GM12878 (cell line): Measurements from ENCODE around the gene SYT12. TPM values are rescaled to one million over a fixed set of nuclear protein-coding genes. Genes with fewer than 3 reads are reported as not detected.

Source experiments
- ATAC-seq: fragments of 200-7000 bp; cut with Tn5 transposase; 3 replicates; pipeline ENCODE4 v1.9.1; 2020; ENCODE audit warnings: mild to moderate bottlenecking, moderate library complexity
- BruUV-seq: library from RNA; stranded (reverse); fragments of 400-500 nt; replicated peaks from 2 replicates; lab custom pipeline; 2021; lab: Mats Ljungman, UMichigan
- CTCF ChIA-PET: fragments of 300-600 bp; sonication (Branson Sonifier 250); formaldehyde crosslinking; extraction: SDS; loops from one replicate; lab custom pipeline; 2021; ENCODE audit warnings: inconsistent platforms; lab: Yijun Ruan, JAX
- POLR2A ChIA-PET: fragments of 350-600 bp; formaldehyde crosslinking; extraction: SDS; loops from one replicate; lab custom pipeline; 2021; ENCODE audit warnings: inconsistent platforms; lab: Charles Lee
- RAD21 ChIA-PET: fragments of 300-600 bp; sonication (Branson Sonifier 250); formaldehyde crosslinking; loops from one replicate; lab custom pipeline; 2023; ENCODE audit warnings: antibody characterized with exemption; ENCODE audit not compliant: unreplicated experiment; lab: Charles Lee
- SMC1A ChIA-PET: fragments of 300-600 bp; sonication (Branson Sonifier 250); formaldehyde crosslinking; loops from one replicate; lab custom pipeline; 2023; ENCODE audit not compliant: unreplicated experiment, uncharacterized antibody; lab: Charles Lee
- DNase-seq: peaks from one replicate; pipeline ENCODE4 v3.0.0-alpha.2; 2011; ENCODE audit warnings: low read depth, low spot score
- FAIRE-seq: peaks from 3 replicates; lab custom pipeline; 2011; peaks lifted over from hg19 to GRCh38; lab: Jason Lieb, UNC
- H2AFZ ChIP-seq: 2 replicates; pipeline ENCODE4 v1.6.0; 2011; ENCODE audit warnings: low read depth, low read length, control low read depth; ENCODE audit not compliant: control insufficient read depth
- H3K27ac ChIP-seq: 2 replicates; pipeline ENCODE4 v1.5.1; 2011; ENCODE audit warnings: control low read depth; ENCODE audit not compliant: control insufficient read depth, insufficient read depth
- H3K27me3 ChIP-seq, 2 experiments: replicated peaks in 1 of 2; 2 replicates each; pipeline versions ENCODE4 v1.6.0 to v1.6.1; 2011; ENCODE audit warnings: low read length in 1 of 2; ENCODE audit not compliant: control insufficient read depth in 2 of 2, insufficient read depth in 2 of 2
- H3K36me3 ChIP-seq, 2 experiments: 2 replicates each; pipeline ENCODE4 v1.5.1; 2011; ENCODE audit warnings: low read length in 1 of 2; ENCODE audit not compliant: control insufficient read depth in 2 of 2, insufficient read depth in 2 of 2
- H3K4me1 ChIP-seq: 2 replicates; pipeline ENCODE4 v1.6.1; 2011; ENCODE audit warnings: mild to moderate bottlenecking, low read length, moderate library complexity, mixed read lengths; ENCODE audit not compliant: control insufficient read depth, insufficient read depth
- H3K4me2 ChIP-seq: 2 replicates; pipeline ENCODE4 v1.6.0; 2011; ENCODE audit warnings: control low read depth; ENCODE audit not compliant: control insufficient read depth, insufficient read depth
- H3K4me3 ChIP-seq: fragments of 200-600 bp; sonication (generic); 2 replicates; pipeline ENCODE4 v1.5.1; 2016
- H3K79me2 ChIP-seq: 2 replicates; pipeline ENCODE4 v1.6.0; 2011; ENCODE audit warnings: low read length; ENCODE audit not compliant: control insufficient read depth, insufficient read depth
- H3K9ac ChIP-seq: 2 replicates; pipeline ENCODE4 v1.8.0; 2011; ENCODE audit warnings: low read length, control low read depth, mixed read lengths; ENCODE audit not compliant: control insufficient read depth, insufficient read depth
- H3K9me3 ChIP-seq: replicated peaks from 3 replicates; pipeline ENCODE4 v1.5.1; 2011; ENCODE audit warnings: mild to moderate bottlenecking, low read length; ENCODE audit not compliant: control insufficient read depth, insufficient read depth
- H4K20me1 ChIP-seq: 2 replicates; pipeline ENCODE4 v1.6.0; 2011; ENCODE audit not compliant: control insufficient read depth, insufficient read depth
- BCL11A ChIP-seq: IDR thresholded peaks from 2 replicates; pipeline ENCODE4 v1.6.1; 2011; ENCODE audit warnings: low read depth, low read length
- CUX1 ChIP-seq: IDR thresholded peaks from 2 replicates; pipeline ENCODE4 v1.6.1; 2012; ENCODE audit warnings: improper control_type of control experiment, low read depth, low read length; ENCODE audit not compliant: insufficient replicate concordance
- E2F4 ChIP-seq: IDR thresholded peaks from 2 replicates; pipeline ENCODE4 v1.6.1; 2012; ENCODE audit warnings: low read depth, low read length, improper control_type of control experiment
- IRF4 ChIP-seq: IDR thresholded peaks from 2 replicates; pipeline ENCODE4 v1.6.1; 2011; ENCODE audit warnings: low read depth, low read length
- LARP7 ChIP-seq: fragments of 450-650 bp; IDR thresholded peaks from 2 replicates; pipeline ENCODE4 v1.6.1; 2017; ENCODE audit warnings: mild to moderate bottlenecking
- NFXL1 ChIP-seq: fragments of 450-650 bp; IDR thresholded peaks from 2 replicates; pipeline ENCODE4 v1.6.1; 2017; ENCODE audit warnings: antibody characterized with exemption, mild to moderate bottlenecking, borderline replicate concordance
- PAX8 ChIP-seq: fragments of 450-650 bp; IDR thresholded peaks from 2 replicates; pipeline ENCODE4 v1.6.1; 2017; ENCODE audit warnings: mild to moderate bottlenecking, moderate library complexity
- PML ChIP-seq: IDR thresholded peaks from 2 replicates; pipeline ENCODE4 v1.6.1; 2012; ENCODE audit warnings: low read length, inconsistent platforms
- POLR2AphosphoS2 ChIP-seq: IDR thresholded peaks from 2 replicates; pipeline ENCODE4 v1.6.1; 2011; ENCODE audit warnings: low read depth, mild to moderate bottlenecking, low read length, improper control_type of control experiment, moderate library complexity
- SMAD1 ChIP-seq: fragments of 450-650 bp; IDR thresholded peaks from 2 replicates; pipeline ENCODE4 v1.6.1; 2018; ENCODE audit warnings: mild to moderate bottlenecking, low read depth; ENCODE audit not compliant: partially characterized antibody
- SMAD5 ChIP-seq: IDR thresholded peaks from 2 replicates; pipeline ENCODE4 v1.6.1; 2016; ENCODE audit warnings: antibody characterized with exemption, low read depth
- SRF ChIP-seq, 2 experiments: IDR thresholded peaks; 2 replicates each; pipeline ENCODE4 v1.6.1; 2011; ENCODE audit warnings: low read depth in 2 of 2, low read length in 2 of 2, mild to moderate bottlenecking in 1 of 2, moderate library complexity in 1 of 2
- STAT3 ChIP-seq: IDR thresholded peaks from 2 replicates; pipeline ENCODE4 v1.6.1; 2011; ENCODE audit warnings: low read depth, low read length, improper control_type of control experiment
- WGBS: methylation state at CpG from one replicate; pipeline ENCODE4 v1.1.6; 2016; ENCODE audit warnings: low lambda C conversion rate; ENCODE audit not compliant: insufficient replicate concordance, insufficient coverage; ENCODE audit errors: missing lambda C conversion rate; 5-methylcytosine and 5-hydroxymethylcytosine counted together
- in situ Hi-C: fragments of 300-500 bp; cut with MboI; formaldehyde crosslinking; loops from 9 replicates; pipeline ENCODE4 v1.14.3; 2018; ENCODE audit warnings: mixed read lengths
- intact Hi-C: fragments of 100-400 bp; cut with micrococcal nuclease; formaldehyde crosslinking; loops from one replicate; pipeline ENCODE4 v1.14.2; 2022; ENCODE audit not compliant: unreplicated experiment
- polyA plus RNA-seq, 11 experiments: library from polyadenylated mRNA; depleted of rRNA in 4 of 11; unstranded in 6 of 11; stranded (reverse) in 5 of 11; fragments of >200 nt; fragmentation: Nextera tagmentation in 4 of 11; fragmentation: Illumina TruSeq in 1 of 11; extraction: Ambion mirVana in 4 of 11; extraction: Trizol in 1 of 11; gene quantifications; 1 replicate in 1 of 11; 2 replicates in 10 of 11; pipeline versions ENCODE4 v1.2.1 to v1.2.3, GENCODE V29; 2011 to 2016; ENCODE audit warnings: inconsistent platforms in 2 of 11, missing spikeins in 2 of 11, low read depth in 1 of 11
- total RNA-seq, 4 experiments: library from RNA; depleted of rRNA in 3 of 4; stranded (reverse); fragments of >200 nt in 3 of 4; fragmentation: Illumina TruSeq in 1 of 4; extraction: Trizol in 1 of 4; gene quantifications; 2 replicates each; pipeline versions ENCODE4 v1.2.1 to v1.2.3, GENCODE V29; 2013 to 2021
- TF ChIP-seq, protein P1 (sequence below): fragments of 450-650 bp; IDR thresholded peaks from 2 replicates; pipeline ENCODE4 v1.6.1; 2017; ENCODE audit warnings: mild to moderate bottlenecking, moderate library complexity

The SYT12 gene
- total and polyA plus RNA-seq, 10 of the 15 experiments (the other 5 are each of a cell fraction or from before 2014, with no cell fraction given) = 0.02 to 2.3 (median 0.84) TPM; not detected in 1

DNA sequence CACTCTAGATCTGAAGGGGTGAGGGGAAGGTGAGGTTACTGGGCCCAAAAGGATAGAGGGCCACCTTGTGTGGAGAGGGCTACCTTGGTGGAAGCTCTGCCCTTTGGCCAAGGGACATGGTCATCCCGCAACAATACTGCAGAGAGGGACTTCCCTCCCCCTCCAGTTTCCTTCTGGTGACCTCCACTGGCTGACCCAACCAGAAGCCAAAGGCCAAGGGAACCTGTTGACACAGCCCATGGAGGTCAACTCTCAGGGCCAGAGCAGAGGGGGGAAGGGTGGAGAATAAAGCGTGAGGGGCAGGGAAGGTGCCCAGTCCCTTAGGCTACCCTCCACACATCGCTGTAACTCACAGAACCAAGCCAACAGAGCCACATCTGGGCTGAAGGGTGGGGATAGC is 18.7 kb downstream of the SYT12 start:
- no peak for ATAC-seq
- FAIRE-seq = no peak
- no peaks in the 10 kb centered on the region for H4K20me1 ChIP-seq
- no TSS peak for BruUV-seq
- H3K9ac ChIP-seq = no peak overlapping the region
- no peaks in the 10 kb centered on the region for H3K79me2 ChIP-seq
- POLR2A ChIA-PET = no interaction called here
- RAD21 ChIA-PET = no interaction called here
- peaks cover 18% of the 10 kb centered on the region for H3K4me1 ChIP-seq
- no peak for DNase-seq
- no peak for TF ChIP-seq STAT3
- TF ChIP-seq SMAD1 = no peak
- TF ChIP-seq SRF (IDR thresholded peaks at IDR 0.05; ENCODE audit: low read depth in 2 of 2, low read length in 2 of 2) = no peak
- no peak for TF ChIP-seq POLR2AphosphoS2
- no peak for TF ChIP-seq E2F4
- no peak for TF ChIP-seq IRF4
- no peak for TF ChIP-seq NFXL1
- TF ChIP-seq, protein P1, sequence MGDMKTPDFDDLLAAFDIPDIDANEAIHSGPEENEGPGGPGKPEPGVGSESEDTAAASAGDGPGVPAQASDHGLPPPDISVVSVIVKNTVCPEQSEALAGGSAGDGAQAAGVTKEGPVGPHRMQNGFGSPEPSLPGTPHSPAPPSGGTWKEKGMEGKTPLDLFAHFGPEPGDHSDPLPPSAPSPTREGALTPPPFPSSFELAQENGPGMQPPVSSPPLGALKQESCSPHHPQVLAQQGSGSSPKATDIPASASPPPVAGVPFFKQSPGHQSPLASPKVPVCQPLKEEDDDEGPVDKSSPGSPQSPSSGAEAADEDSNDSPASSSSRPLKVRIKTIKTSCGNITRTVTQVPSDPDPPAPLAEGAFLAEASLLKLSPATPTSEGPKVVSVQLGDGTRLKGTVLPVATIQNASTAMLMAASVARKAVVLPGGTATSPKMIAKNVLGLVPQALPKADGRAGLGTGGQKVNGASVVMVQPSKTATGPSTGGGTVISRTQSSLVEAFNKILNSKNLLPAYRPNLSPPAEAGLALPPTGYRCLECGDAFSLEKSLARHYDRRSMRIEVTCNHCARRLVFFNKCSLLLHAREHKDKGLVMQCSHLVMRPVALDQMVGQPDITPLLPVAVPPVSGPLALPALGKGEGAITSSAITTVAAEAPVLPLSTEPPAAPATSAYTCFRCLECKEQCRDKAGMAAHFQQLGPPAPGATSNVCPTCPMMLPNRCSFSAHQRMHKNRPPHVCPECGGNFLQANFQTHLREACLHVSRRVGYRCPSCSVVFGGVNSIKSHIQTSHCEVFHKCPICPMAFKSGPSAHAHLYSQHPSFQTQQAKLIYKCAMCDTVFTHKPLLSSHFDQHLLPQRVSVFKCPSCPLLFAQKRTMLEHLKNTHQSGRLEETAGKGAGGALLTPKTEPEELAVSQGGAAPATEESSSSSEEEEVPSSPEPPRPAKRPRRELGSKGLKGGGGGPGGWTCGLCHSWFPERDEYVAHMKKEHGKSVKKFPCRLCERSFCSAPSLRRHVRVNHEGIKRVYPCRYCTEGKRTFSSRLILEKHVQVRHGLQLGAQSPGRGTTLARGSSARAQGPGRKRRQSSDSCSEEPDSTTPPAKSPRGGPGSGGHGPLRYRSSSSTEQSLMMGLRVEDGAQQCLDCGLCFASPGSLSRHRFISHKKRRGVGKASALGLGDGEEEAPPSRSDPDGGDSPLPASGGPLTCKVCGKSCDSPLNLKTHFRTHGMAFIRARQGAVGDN = no peak
- no peak for TF ChIP-seq PAX8
- TF ChIP-seq BCL11A = no peak
- no peak for TF ChIP-seq CUX1
- no peak for TF ChIP-seq SMAD5
- TF ChIP-seq PML = no peak
- TF ChIP-seq LARP7 = no peak
- TF ChIP-seq, all 136 proteins: peak for 0
- no peak overlapping the region for H2AFZ ChIP-seq
- H3K27me3 ChIP-seq = peaks cover 0 to 11% of the 10 kb centered on the region in 2 experiments; a peak in 3 of 4 replicates
- CTCF ChIA-PET = no interaction called here
- no peaks in the 10 kb centered on the region for H3K9me3 ChIP-seq
- no peaks in the 10 kb centered on the region for H3K36me3 ChIP-seq
- no peak overlapping the region for H3K4me3 ChIP-seq
- 74% methylated on average over 3 of the region's 3 CpGs for WGBS
- no peak overlapping the region for H3K27ac ChIP-seq
- no peak overlapping the region for H3K4me2 ChIP-seq
- in situ Hi-C loops (no loop called here), intact Hi-C loops (no loop called here)
- SMC1A ChIA-PET = no interaction called here
